DND-41 (cell line): ENCODE measurements around the gene STAT4.

Experiments
- ATAC-seq: fragments of 200-7000 bp; cut with Tn5 transposase; 3 replicates; pipeline ENCODE4 v1.9.1; 2021; ENCODE audit warnings: low read depth; ENCODE audit not compliant: insufficient read depth
- DNase-seq: peaks from one replicate; pipeline ENCODE4 v3.0.0-alpha.2; 2020
- H2AFZ ChIP-seq: 2 replicates; pipeline ENCODE4 v1.6.0; 2012; ENCODE audit warnings: low read depth, low read length
- H3K27ac ChIP-seq: 2 replicates; pipeline ENCODE4 v1.5.1; 2012; ENCODE audit warnings: low read length, inconsistent platforms
- H3K27me3 ChIP-seq: fragments of 200-600 bp; sonication (generic); 2 replicates; pipeline ENCODE4 v1.6.0; 2012; ENCODE audit warnings: low read length, mild to moderate bottlenecking, inconsistent platforms; ENCODE audit not compliant: insufficient read depth, poor library complexity
- H3K36me3 ChIP-seq: 2 replicates; pipeline ENCODE4 v1.5.1; 2012; ENCODE audit warnings: low read length, inconsistent platforms; ENCODE audit not compliant: insufficient read depth
- H3K4me1 ChIP-seq: 2 replicates; pipeline ENCODE4 v1.5.1; 2012; ENCODE audit warnings: mild to moderate bottlenecking, low read length; ENCODE audit not compliant: insufficient read depth
- H3K4me2 ChIP-seq: 2 replicates; pipeline ENCODE4 v1.6.0; 2012; ENCODE audit warnings: mild to moderate bottlenecking, moderate library complexity, low read length, inconsistent platforms; ENCODE audit not compliant: insufficient read depth
- H3K4me3 ChIP-seq, 2 experiments: fragments of 200-600 bp in 1 of 2; shearing (Covaris generic) in 1 of 2; 2 replicates each; pipeline ENCODE4 v1.5.1; 2012 to 2016; ENCODE audit warnings: inconsistent platforms in 2 of 2, low read length in 2 of 2, mild to moderate bottlenecking in 2 of 2, low read depth in 1 of 2, moderate library complexity in 1 of 2
- H3K79me2 ChIP-seq: 2 replicates; pipeline ENCODE4 v1.6.0; 2012; ENCODE audit warnings: low read length, inconsistent platforms; ENCODE audit not compliant: insufficient read depth
- H3K9ac ChIP-seq: 2 replicates; pipeline ENCODE4 v1.6.0; 2012; ENCODE audit warnings: low read depth, mild to moderate bottlenecking, inconsistent platforms, low read length, moderate library complexity
- H3K9me3 ChIP-seq: 2 replicates; pipeline ENCODE4 v1.5.1; 2012; ENCODE audit warnings: low read length, moderate library complexity, mild to moderate bottlenecking, inconsistent platforms; ENCODE audit not compliant: insufficient read depth, severe bottlenecking
- H4K20me1 ChIP-seq: 2 replicates; pipeline ENCODE4 v1.6.0; 2012; ENCODE audit warnings: low read length; ENCODE audit not compliant: insufficient read depth
- EZH2 ChIP-seq: IDR thresholded peaks from 3 replicates; pipeline ENCODE4 v1.6.1; 2012; ENCODE audit warnings: borderline replicate concordance, low read depth, mild to moderate bottlenecking, moderate library complexity, low read length, inconsistent platforms; ENCODE audit not compliant: severe bottlenecking
- TF ChIP-seq, protein P1 (sequence below): IDR thresholded peaks from 2 replicates; pipeline ENCODE4 v1.5.1; 2012; ENCODE audit warnings: borderline replicate concordance, low read length, moderate library complexity, mild to moderate bottlenecking; ENCODE audit not compliant: poor library complexity, severe bottlenecking; ENCODE audit errors: extremely low read depth

Gene STAT4

DNA sequence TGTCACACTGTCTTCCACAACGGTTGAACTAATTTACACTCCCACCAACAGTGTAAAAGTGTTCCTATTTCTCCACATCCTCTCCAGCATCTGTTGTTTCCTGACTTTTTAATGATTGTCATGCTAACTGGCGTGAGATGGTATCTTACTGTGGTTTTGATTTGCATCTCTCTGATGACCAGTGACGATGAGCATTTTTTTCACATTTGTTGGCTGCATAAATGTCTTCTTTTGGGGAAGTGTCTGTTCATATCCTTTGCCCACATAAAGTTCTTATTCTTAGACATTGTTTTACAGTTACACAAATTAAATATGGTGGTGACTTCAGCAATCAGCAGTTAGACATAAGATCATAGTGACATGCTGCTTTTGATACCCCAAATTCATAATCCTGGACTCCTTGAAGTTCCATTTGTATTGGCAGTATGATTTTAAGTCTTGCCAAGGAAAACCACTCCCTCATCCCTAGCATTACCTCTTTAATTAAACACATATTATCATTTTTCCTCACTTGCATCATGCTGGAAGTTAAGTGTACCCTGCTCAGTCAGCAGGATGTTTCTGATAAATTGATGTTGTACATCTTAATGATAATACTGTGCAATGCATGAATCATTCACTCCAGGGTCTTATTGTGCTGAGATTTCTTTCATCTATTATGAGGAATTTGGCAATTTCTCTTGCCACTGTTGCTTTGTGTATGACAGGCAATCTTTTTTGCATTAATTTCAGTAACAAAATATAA lies 69.2 kb downstream of the STAT4 start:
- Histone ChIP-seq H2AFZ (no peak overlapping the region), H3K79me2 (no peaks in the 10 kb centered on the region), H3K4me2 (no peak overlapping the region), H3K4me3 (no peak overlapping the region), H3K27ac (no peak overlapping the region), H4K20me1 (no peaks in the 10 kb centered on the region), H3K9me3 (peaks cover 6% of the 10 kb centered on the region), H3K27me3 (no peaks in the 10 kb centered on the region), H3K36me3 (no peaks in the 10 kb centered on the region), H3K9ac (no peak overlapping the region), H3K4me1 (no peaks in the 10 kb centered on the region)
- no peak for ATAC-seq
- TF ChIP-seq, protein P1, sequence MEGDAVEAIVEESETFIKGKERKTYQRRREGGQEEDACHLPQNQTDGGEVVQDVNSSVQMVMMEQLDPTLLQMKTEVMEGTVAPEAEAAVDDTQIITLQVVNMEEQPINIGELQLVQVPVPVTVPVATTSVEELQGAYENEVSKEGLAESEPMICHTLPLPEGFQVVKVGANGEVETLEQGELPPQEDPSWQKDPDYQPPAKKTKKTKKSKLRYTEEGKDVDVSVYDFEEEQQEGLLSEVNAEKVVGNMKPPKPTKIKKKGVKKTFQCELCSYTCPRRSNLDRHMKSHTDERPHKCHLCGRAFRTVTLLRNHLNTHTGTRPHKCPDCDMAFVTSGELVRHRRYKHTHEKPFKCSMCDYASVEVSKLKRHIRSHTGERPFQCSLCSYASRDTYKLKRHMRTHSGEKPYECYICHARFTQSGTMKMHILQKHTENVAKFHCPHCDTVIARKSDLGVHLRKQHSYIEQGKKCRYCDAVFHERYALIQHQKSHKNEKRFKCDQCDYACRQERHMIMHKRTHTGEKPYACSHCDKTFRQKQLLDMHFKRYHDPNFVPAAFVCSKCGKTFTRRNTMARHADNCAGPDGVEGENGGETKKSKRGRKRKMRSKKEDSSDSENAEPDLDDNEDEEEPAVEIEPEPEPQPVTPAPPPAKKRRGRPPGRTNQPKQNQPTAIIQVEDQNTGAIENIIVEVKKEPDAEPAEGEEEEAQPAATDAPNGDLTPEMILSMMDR, result no peak
- TF ChIP-seq EZH2, result no peak
- DNase-seq, result no peak

DNA sequence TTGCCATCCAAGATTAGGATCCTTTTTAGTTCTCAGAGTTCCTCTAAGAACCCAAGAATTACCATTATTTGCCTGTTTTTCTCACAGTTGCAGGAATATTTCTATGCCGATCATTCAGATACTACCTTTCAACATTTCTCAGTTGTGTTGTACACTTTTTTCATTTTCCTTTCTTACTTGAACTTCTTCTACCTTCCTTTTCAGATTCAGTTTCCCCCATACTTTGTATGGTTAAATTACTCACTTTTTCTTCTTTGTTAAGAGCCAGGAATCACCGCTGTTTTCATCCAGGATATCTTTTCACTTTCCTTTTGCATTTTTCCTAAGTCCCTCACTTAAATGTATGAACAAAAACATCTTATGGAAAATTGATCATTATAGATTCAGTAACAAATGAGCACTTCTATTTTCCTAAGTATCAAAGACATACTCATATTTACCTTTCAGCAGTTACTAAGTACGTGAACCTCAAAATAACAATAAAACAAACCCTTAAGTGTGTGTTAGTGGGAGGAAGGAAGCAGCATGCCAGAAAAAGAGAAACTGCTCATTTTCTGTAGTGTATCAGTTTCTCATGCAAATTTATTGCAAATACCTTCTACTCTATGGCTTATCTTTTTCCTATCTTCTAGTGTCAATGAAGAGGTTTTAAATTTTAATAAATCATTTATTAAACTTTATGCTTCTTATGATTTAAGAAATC lies 72.5 kb downstream of the STAT4 start:
- Histone ChIP-seq H3K79me2 (no peaks in the 10 kb centered on the region), H3K9ac (no peak overlapping the region), H3K27me3 (no peaks in the 10 kb centered on the region), H3K4me2 (no peak overlapping the region), H2AFZ (no peak overlapping the region), H3K4me3 (no peak overlapping the region), H3K27ac (no peak overlapping the region), H3K36me3 (no peaks in the 10 kb centered on the region), H3K9me3 (no peaks in the 10 kb centered on the region), H4K20me1 (no peaks in the 10 kb centered on the region), H3K4me1 (no peaks in the 10 kb centered on the region)
- no peak for TF ChIP-seq EZH2
- TF ChIP-seq, protein P1, result no peak
- ATAC-seq (no peak), DNase-seq (no peak)

DNA sequence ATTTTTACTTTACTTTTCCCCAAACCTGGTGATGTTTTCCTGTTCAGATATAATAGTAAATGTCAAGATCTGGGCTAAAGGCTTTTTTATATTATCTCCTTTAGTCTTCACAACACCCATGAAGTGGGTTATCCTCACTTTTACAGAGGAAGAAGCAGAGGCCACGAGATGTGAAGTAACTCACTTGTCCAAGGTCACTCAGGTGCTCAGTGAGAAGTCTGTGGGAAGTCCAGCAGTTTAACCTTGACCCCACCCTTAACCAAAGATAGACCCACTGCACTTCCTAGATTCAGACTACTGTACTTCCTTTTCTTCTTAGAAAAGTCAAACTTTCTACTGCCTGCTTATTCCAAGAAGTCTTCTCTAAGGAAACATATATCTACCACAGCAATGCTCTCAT lies 80.5 kb downstream of the STAT4 start:
- Histone ChIP-seq H3K4me3 (peak overlapping the region in 1 of 2 experiments; percentile 22; a peak in 1 of 4 replicates), H3K4me1 (peaks cover 57% of the 10 kb centered on the region), H3K36me3 (peaks cover 4% of the 10 kb centered on the region; the same call in 1 of the 2 replicates), H4K20me1 (no peaks in the 10 kb centered on the region), H3K9me3 (no peaks in the 10 kb centered on the region), H3K27ac (peak overlapping the region; percentile 85), H3K4me2 (peak overlapping the region; percentile 58), H3K27me3 (no peaks in the 10 kb centered on the region), H3K79me2 (peaks cover 45% of the 10 kb centered on the region), H3K9ac (peak overlapping the region; percentile 29), H2AFZ (no peak overlapping the region)
- ATAC-seq, result peak; percentile 43
- TF ChIP-seq, protein P1, result no peak
- no peak for TF ChIP-seq EZH2
- no peak for DNase-seq
